Ovary (tissue), 9 donors: ENCODE measurements around the gene MAPK8IP2. TPM values are rescaled to one million over a fixed set of nuclear protein-coding genes. Genes with fewer than 3 reads are reported as not detected.

Experiments used
- DNase-seq, 5 donors: peaks; one replicate each; pipeline ENCODE4 v3.0.0-alpha.2; 2019 to 2020
- H3K27ac ChIP-seq, 2 donors: fragments of 200-600 bp; one replicate each; pipeline versions ENCODE4 v1.5.1 to v1.8.0; 2019 to 2022
- H3K27me3 ChIP-seq: fragments of 200-600 bp; one replicate; pipeline ENCODE4 v1.8.0; 2022
- H3K36me3 ChIP-seq: fragments of 200-600 bp; sonication (generic); one replicate; pipeline ENCODE4 v1.5.1; 2019
- H3K4me1 ChIP-seq: one replicate; pipeline ENCODE4 v1.8.1; 2013; ENCODE audit warnings: mild to moderate bottlenecking, moderate library complexity; ENCODE audit not compliant: insufficient read depth
- H3K4me3 ChIP-seq: fragments of 200-600 bp; sonication (generic); one replicate; pipeline ENCODE4 v1.5.1; 2017
- H3K9me3 ChIP-seq, 2 donors: fragments of 200-600 bp in 1 of 2; sonication (generic) in 1 of 2; one replicate each; pipeline versions ENCODE4 v1.5.1 to v1.8.1; 2013 to 2019; ENCODE audit warnings: mild to moderate bottlenecking in 1 of 2, moderate library complexity in 1 of 2
- EP300 ChIP-seq: sonication (generic); formaldehyde crosslinking; IDR thresholded peaks from one replicate; pipeline ENCODE4 v1.6.1; 2017; ENCODE audit warnings: antibody characterized with exemption
- POLR2A ChIP-seq: fragments of 450-650 bp; IDR thresholded peaks from one replicate; pipeline ENCODE4 v1.6.1; 2017; ENCODE audit warnings: antibody characterized with exemption, mild to moderate bottlenecking, moderate library complexity
- WGBS, 3 donors: extraction: QIAGEN DNeasy Blood & Tissue Kit in 1 of 3; methylation state at CpG; one replicate each; pipeline versions ENCODE4 v1.1.5 to v1.1.7; 2013 to 2017; 5-methylcytosine and 5-hydroxymethylcytosine counted together
- intact Hi-C, 4 donors: fragments of 100-400 bp; cut with DNase I; formaldehyde crosslinking; loops; one replicate each; pipeline versions ENCODE4 v1.11.0 to v1.15.1; 2022 to 2023
- polyA plus RNA-seq, 2 donors: library from polyadenylated mRNA; stranded (reverse); fragments of 200-250 nt in 1 of 2; fragments of 350-450 nt in 1 of 2; fragmentation: Illumina TruSeq in 1 of 2; extraction: RNeasy Lipid Tissue Mini Kit (QIAGEN cat#74804) in 1 of 2; gene quantifications; one replicate each; pipeline ENCODE4 v1.2.3, GENCODE V29; 2013 to 2014
- total RNA-seq, 7 donors: library from RNA; depleted of rRNA in 2 of 7; stranded (reverse); fragments of >200 nt in 2 of 7; fragmentation: NEBNext Ultra II Directional in 3 of 7; extraction: Animal tissue kit (Norgen Biotek cat#: 25700) in 3 of 7; gene quantifications; one replicate each; pipeline versions ENCODE4 v1.1.0 to v1.2.4, GENCODE V29; 2016 to 2023
- TF ChIP-seq, protein P1 (sequence below), 3 donors: fragments of 450-650 bp in 2 of 3; fragments of 200-600 bp in 1 of 3; IDR thresholded peaks; one replicate each; pipeline versions ENCODE4 v1.5.1 to v1.8.0; 2016 to 2022; ENCODE audit warnings: antibody characterized with exemption in 3 of 3, mild to moderate bottlenecking in 1 of 3
- donor health status: DM: no; HTN: no; CAD: no; lungs with moderate emphysema.
- donor health status: DM: no; HTN: no; CAD: no.
- donor health status: Bipolar disorder and iron deficiency.
- donor health status: DM: yes; HTN: yes; CAD: no.
- donor health status: DM: no; HTN: no; CAD: no.
- donor health status: DM: yes; HTN: yes; CAD: no.

The MAPK8IP2 gene
- total and polyA plus RNA-seq, 9 donors = 1.1 to 28.4 (median 9.4) TPM

DNA sequence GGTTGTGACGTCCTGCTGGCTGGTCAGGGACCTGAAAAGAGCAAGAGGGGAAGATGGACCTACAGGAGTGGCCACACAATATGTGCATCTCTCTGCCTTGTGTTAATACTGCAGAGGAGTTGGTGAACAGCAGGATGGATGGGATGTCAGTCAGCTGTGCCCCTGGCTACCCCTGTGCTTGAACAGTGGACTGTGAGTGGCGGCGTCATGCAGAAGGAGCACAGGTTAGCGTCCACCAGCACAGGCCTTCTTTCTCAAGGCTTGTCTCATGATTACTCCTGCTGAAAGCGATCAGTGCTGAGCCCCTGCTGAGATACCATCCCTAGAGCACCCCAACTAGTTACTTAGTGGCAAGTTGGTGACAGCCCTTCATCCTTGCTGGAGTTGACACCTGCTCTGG lies 14.2 kb upstream of the MAPK8IP2 start:
- 72 to 85% (median 85%) methylated on average over 5 of the region's 5 CpGs for WGBS, 3 donors
- no peaks in the 10 kb centered on the region for H3K9me3 ChIP-seq
- TF ChIP-seq EP300 (no peak), POLR2A (no peak)
- TF ChIP-seq, protein P1, sequence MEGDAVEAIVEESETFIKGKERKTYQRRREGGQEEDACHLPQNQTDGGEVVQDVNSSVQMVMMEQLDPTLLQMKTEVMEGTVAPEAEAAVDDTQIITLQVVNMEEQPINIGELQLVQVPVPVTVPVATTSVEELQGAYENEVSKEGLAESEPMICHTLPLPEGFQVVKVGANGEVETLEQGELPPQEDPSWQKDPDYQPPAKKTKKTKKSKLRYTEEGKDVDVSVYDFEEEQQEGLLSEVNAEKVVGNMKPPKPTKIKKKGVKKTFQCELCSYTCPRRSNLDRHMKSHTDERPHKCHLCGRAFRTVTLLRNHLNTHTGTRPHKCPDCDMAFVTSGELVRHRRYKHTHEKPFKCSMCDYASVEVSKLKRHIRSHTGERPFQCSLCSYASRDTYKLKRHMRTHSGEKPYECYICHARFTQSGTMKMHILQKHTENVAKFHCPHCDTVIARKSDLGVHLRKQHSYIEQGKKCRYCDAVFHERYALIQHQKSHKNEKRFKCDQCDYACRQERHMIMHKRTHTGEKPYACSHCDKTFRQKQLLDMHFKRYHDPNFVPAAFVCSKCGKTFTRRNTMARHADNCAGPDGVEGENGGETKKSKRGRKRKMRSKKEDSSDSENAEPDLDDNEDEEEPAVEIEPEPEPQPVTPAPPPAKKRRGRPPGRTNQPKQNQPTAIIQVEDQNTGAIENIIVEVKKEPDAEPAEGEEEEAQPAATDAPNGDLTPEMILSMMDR (IDR thresholded peaks at IDR 0.05) = no peak
- H3K27me3 ChIP-seq = no peaks in the 10 kb centered on the region
- peak in 1 of 5 donors; percentile 10 for DNase-seq
- peaks cover 5% of the 10 kb centered on the region for H3K4me1 ChIP-seq
- intact Hi-C loops = no loop called here
- H3K36me3 ChIP-seq = no peaks in the 10 kb centered on the region
- no peak overlapping the region for H3K4me3 ChIP-seq
- H3K27ac ChIP-seq = no peak overlapping the region

GRCh38 chr22:50587407-50587806 lies 13.2 kb upstream of the MAPK8IP2 start:
- peaks cover 2% of the 10 kb centered on the region for H3K4me1 ChIP-seq
- intact Hi-C loops = no loop called here
- peak in 1 of 5 donors; percentile 7 for DNase-seq
- no peaks in the 10 kb centered on the region for H3K9me3 ChIP-seq
- no peak overlapping the region for H3K4me3 ChIP-seq
- no peak overlapping the region for H3K27ac ChIP-seq
- H3K27me3 ChIP-seq = no peaks in the 10 kb centered on the region
- H3K36me3 ChIP-seq = no peaks in the 10 kb centered on the region
- TF ChIP-seq POLR2A = no peak
- TF ChIP-seq, protein P1 (IDR thresholded peaks at IDR 0.05) = no peak
- WGBS, 3 donors = 89 to 94% (median 92%) methylated on average over 5 of the region's 5 CpGs

DNA sequence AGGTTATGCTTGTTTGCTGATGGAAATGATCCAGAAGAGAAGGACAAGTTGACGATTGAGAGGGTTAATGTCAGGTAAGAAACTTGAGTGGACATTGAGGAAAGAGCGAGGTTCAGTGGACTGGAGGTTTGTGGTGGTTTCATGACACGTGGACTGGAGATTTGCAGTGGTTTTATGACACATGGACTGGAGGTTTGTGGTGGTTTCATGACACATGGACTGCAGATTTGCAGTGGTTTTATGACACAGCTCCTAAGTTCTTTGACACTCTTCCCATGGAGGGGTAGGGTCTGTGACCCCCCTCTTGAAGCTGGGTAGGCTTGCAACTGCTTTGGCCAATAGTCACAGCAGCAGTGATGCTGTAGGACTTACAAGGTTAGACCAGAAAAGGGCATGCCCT lies 5.4 kb upstream of the MAPK8IP2 start:
- WGBS, 3 donors = 88 to 91% (median 88%) methylated on average over 3 of the region's 3 CpGs
- intact Hi-C loops = no loop called here
- H3K27ac ChIP-seq = no peak overlapping the region
- no peaks in the 10 kb centered on the region for H3K36me3 ChIP-seq
- H3K4me3 ChIP-seq = no peak overlapping the region
- H3K4me1 ChIP-seq = peaks cover 2% of the 10 kb centered on the region
- TF ChIP-seq EP300 (no peak), POLR2A (no peak)
- TF ChIP-seq, protein P1 (IDR thresholded peaks at IDR 0.05) = no peak
- no peaks in the 10 kb centered on the region for H3K9me3 ChIP-seq
- DNase-seq = no peak
- H3K27me3 ChIP-seq = no peaks in the 10 kb centered on the region

DNA sequence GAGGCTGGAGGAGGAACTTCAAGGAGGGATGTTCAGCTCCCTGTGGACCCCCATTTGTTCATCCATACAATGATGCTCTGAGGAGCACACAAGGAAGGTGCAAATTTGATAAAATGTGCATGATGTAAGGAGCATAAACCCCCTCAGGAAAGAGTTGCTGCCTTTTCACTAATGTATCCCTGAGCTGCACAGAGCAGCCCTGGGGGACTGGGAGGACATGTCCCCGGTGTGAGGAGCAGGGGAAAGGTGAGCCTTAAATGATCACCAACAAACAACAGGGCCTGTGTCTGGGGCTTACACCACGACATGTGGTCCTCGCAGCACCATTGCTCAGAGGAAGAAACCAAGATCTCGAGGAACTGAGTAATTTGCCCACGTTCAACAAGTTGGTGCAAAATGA lies 3.5 kb upstream of the MAPK8IP2 start:
- no peak for DNase-seq
- Histone ChIP-seq H3K27me3 (no peaks in the 10 kb centered on the region), H3K36me3 (no peaks in the 10 kb centered on the region), H3K9me3 (no peaks in the 10 kb centered on the region), H3K27ac (no peak overlapping the region), H3K4me3 (no peak overlapping the region), H3K4me1 (peaks cover 2% of the 10 kb centered on the region)
- TF ChIP-seq, protein P1 (IDR thresholded peaks at IDR 0.05) = no peak
- TF ChIP-seq POLR2A = no peak
- no peak for TF ChIP-seq EP300
- intact Hi-C loops = no loop called here
- WGBS, 3 donors = 74 to 89% (median 83%) methylated on average over 5 of the region's 5 CpGs
